Fibroblast of lung (primary cell): Measurements from ENCODE around the gene C14orf119. TPM values are rescaled to one million over a fixed set of nuclear protein-coding genes. Genes with fewer than 3 reads are reported as not detected.

Source experiments
- DNase-seq, 2 donors: peaks; one replicate each; pipeline versions ENCODE4 v3.0.0 to v3.0.0-alpha.2; 2010; ENCODE audit warnings: low read depth in 2 of 2
- H2AFZ ChIP-seq: 2 replicates; pipeline ENCODE4 v1.5.1; 2012; ENCODE audit warnings: low read length, control low read depth, inconsistent platforms
- H3K27ac ChIP-seq: 2 replicates; pipeline ENCODE4 v1.5.1; 2011; ENCODE audit warnings: low read length, control low read depth; ENCODE audit not compliant: insufficient read depth
- H3K27me3 ChIP-seq: 2 replicates; pipeline ENCODE4 v1.5.1; 2011; ENCODE audit warnings: mild to moderate bottlenecking, low read length; ENCODE audit not compliant: control insufficient read depth, insufficient read depth
- H3K36me3 ChIP-seq: 2 replicates; pipeline ENCODE4 v1.5.1; 2011; ENCODE audit warnings: low read length; ENCODE audit not compliant: control insufficient read depth, insufficient read depth
- H3K4me1 ChIP-seq: 2 replicates; pipeline ENCODE4 v1.5.1; 2011; ENCODE audit warnings: low read length; ENCODE audit not compliant: control insufficient read depth, insufficient read depth; ENCODE audit errors: extremely low read depth
- H3K4me2 ChIP-seq: 2 replicates; pipeline ENCODE4 v1.5.1; 2011; ENCODE audit warnings: low read length, control low read depth; ENCODE audit not compliant: insufficient read depth; ENCODE audit errors: extremely low read depth
- H3K4me3 ChIP-seq, 4 experiments: fragments of 200-600 bp in 1 of 4; sonication (generic) in 1 of 4; replicated peaks in 1 of 4; 2 replicates each; pipeline ENCODE4 v1.5.1; 2011 to 2016; ENCODE audit warnings: low read length in 4 of 4, low read depth in 3 of 4, mild to moderate bottlenecking in 3 of 4, control low read depth in 2 of 4, inconsistent platforms in 1 of 4, mixed read lengths in 1 of 4; ENCODE audit not compliant: insufficient read depth in 1 of 4; ENCODE audit errors: control extremely low read depth in 1 of 4
- H3K79me2 ChIP-seq: 2 replicates; pipeline ENCODE4 v1.5.1; 2012; ENCODE audit warnings: mild to moderate bottlenecking, low read length, inconsistent platforms; ENCODE audit not compliant: control insufficient read depth, insufficient read depth
- H3K9ac ChIP-seq: 2 replicates; pipeline ENCODE4 v1.5.1; 2011; ENCODE audit warnings: mild to moderate bottlenecking, low read length, control low read depth; ENCODE audit not compliant: insufficient read depth
- H3K9me3 ChIP-seq: 2 replicates; pipeline ENCODE4 v1.5.1; 2012; ENCODE audit warnings: low read depth, low read length; ENCODE audit not compliant: control insufficient read depth, insufficient read depth
- H4K20me1 ChIP-seq: 2 replicates; pipeline ENCODE4 v1.5.1; 2011; ENCODE audit warnings: low read length; ENCODE audit not compliant: control insufficient read depth, insufficient read depth; ENCODE audit errors: extremely low read depth
- EZH2 ChIP-seq: IDR thresholded peaks from 2 replicates; pipeline ENCODE4 v1.5.1; 2012; ENCODE audit warnings: low read length, control low read depth, mild to moderate bottlenecking; ENCODE audit errors: missing control alignments
- polyA plus RNA-seq, 2 donors: library from polyadenylated mRNA; depleted of rRNA in 1 of 2; stranded (reverse) in 1 of 2; unstranded in 1 of 2; fragments of >200 nt; gene quantifications; 2 replicates each; pipeline ENCODE4 v1.2.1, GENCODE V29; 2011 to 2012; ENCODE audit warnings: missing spikeins in 1 of 2
- total RNA-seq: library from RNA; depleted of rRNA; stranded (reverse); fragments of >200 nt; gene quantifications from 2 replicates; pipeline ENCODE4 v1.2.1, GENCODE V29; 2014
- TF ChIP-seq, protein P1 (sequence below), 2 donors: IDR thresholded peaks in 1 of 2; conservative IDR thresholded peaks in 1 of 2; 1 replicate in 1 of 2; 2 replicates in 1 of 2; pipeline ENCODE4 v1.5.1; 2011 to 2012; ENCODE audit warnings: low read length in 2 of 2, control low read depth in 1 of 2, inconsistent platforms in 1 of 2, low read depth in 1 of 2, mild to moderate bottlenecking in 1 of 2

C14orf119 gene
- total and polyA plus RNA-seq, 2 donors (not counting 1 experiment from before 2014, with no cell fraction given): 55.0 to 115 TPM

DNA sequence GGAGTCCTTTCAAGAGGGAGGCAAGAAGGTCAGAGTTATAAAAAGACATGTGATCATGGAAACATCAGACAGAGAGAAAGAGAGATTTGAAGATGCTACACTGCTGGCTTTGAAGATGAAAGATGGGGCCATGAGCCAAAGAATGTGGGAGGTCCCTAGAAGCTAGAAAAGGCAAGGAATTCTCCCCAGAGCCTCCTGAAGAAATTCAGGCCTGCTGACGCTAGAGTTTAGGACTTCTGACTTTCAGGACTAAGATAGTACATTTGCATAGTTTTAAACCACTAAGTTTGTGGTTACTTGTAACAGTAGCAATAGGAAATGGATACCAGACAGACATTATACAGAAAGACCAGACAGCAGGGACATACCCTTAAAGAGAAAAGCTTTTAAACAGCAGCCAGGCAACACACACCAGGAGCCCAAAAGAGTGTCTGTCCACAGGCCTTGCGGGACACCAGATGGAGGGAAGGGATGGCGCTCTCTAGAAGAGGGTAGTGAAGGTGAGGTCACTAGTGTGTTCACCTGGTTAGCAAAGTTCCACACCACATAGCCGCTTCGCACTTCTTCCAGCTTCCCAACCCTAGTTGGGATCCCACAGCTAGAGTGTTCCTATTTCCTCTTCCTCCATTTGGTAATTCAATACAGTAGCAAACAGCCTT is 53.4 kb downstream of the C14orf119 start:
- Histone ChIP-seq H3K9ac (no peak overlapping the region), H3K79me2 (no peaks in the 10 kb centered on the region), H3K4me2 (no peak overlapping the region), H4K20me1 (no peaks in the 10 kb centered on the region), H3K4me1 (no peaks in the 10 kb centered on the region), H3K36me3 (no peaks in the 10 kb centered on the region), H2AFZ (no peak overlapping the region), H3K27me3 (no peaks in the 10 kb centered on the region), H3K27ac (no peak overlapping the region), H3K4me3 (no peak overlapping the region), H3K9me3 (no peaks in the 10 kb centered on the region)
- TF ChIP-seq EZH2: no peak
- TF ChIP-seq, protein P1, sequence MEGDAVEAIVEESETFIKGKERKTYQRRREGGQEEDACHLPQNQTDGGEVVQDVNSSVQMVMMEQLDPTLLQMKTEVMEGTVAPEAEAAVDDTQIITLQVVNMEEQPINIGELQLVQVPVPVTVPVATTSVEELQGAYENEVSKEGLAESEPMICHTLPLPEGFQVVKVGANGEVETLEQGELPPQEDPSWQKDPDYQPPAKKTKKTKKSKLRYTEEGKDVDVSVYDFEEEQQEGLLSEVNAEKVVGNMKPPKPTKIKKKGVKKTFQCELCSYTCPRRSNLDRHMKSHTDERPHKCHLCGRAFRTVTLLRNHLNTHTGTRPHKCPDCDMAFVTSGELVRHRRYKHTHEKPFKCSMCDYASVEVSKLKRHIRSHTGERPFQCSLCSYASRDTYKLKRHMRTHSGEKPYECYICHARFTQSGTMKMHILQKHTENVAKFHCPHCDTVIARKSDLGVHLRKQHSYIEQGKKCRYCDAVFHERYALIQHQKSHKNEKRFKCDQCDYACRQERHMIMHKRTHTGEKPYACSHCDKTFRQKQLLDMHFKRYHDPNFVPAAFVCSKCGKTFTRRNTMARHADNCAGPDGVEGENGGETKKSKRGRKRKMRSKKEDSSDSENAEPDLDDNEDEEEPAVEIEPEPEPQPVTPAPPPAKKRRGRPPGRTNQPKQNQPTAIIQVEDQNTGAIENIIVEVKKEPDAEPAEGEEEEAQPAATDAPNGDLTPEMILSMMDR (conservative IDR thresholded peaks at IDR 0.05 in 1 of 2, IDR thresholded peaks at IDR 0.05 in 1 of 2; ENCODE audit: low read depth in 1 of 2, low read length in 2 of 2): no peak
- DNase-seq: peak in 1 of 2 donors; percentile 38

DNA sequence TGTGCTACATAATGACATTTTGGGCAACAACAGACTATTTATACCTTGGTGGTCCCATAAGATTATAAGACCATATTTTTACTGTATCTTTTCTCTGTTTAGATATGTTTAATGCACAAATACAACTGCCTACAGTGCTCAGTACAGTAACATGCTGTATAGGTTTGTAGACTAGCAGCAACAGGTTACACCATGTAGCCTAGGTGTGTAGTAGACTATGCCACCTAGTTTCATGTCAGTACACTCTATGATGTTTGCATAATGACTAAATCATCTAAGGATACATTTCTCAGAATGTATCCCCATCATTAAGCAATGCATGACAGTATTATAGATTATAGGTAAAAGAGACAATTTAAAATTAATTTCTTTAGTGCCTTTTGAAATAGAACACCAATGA is 54.4 kb downstream of the C14orf119 start:
- Histone ChIP-seq H4K20me1 (no peaks in the 10 kb centered on the region), H3K36me3 (no peaks in the 10 kb centered on the region), H3K79me2 (no peaks in the 10 kb centered on the region), H3K4me1 (peaks cover 4% of the 10 kb centered on the region), H2AFZ (no peak overlapping the region), H3K9ac (no peak overlapping the region), H3K27ac (no peak overlapping the region), H3K4me3 (no peak overlapping the region), H3K27me3 (no peaks in the 10 kb centered on the region), H3K4me2 (no peak overlapping the region), H3K9me3 (no peaks in the 10 kb centered on the region)
- no peak for DNase-seq
- TF ChIP-seq, protein P1 (conservative IDR thresholded peaks at IDR 0.05 in 1 of 2, IDR thresholded peaks at IDR 0.05 in 1 of 2; ENCODE audit: low read depth in 1 of 2, low read length in 2 of 2): no peak
- TF ChIP-seq EZH2: no peak

Other genes with a start within 250 kb of the C14orf119 start
- gene LRP10, start 223.8 kb upstream of the C14orf119 start, total RNA-seq: 71.9 and 95.5 TPM in 2 replicates
- 100 and 130 TPM in 2 replicates for gene LRP10, start 223.8 kb upstream of the C14orf119 start, polyA plus RNA-seq
- gene REM2, start 212.3 kb upstream of the C14orf119 start, total RNA-seq: 0.17 and 0.26 TPM in 2 replicates
- gene REM2, start 212.3 kb upstream of the C14orf119 start, polyA plus RNA-seq: 0.02 and 0.06 TPM in 2 replicates
- 44.9 and 51.0 TPM in 2 replicates for gene RBM23, start 176.4 kb upstream of the C14orf119 start, total RNA-seq
- gene RBM23, start 176.4 kb upstream of the C14orf119 start, polyA plus RNA-seq: 85.0 and 85.3 TPM in 2 replicates
- 50.3 and 54.8 TPM in 2 replicates for gene PRMT5, start 166.1 kb upstream of the C14orf119 start, total RNA-seq
- gene PRMT5, start 166.1 kb upstream of the C14orf119 start, polyA plus RNA-seq: 91.7 and 136 TPM in 2 replicates
- 47.9 and 53.9 TPM in 2 replicates for gene HAUS4, start 138.4 kb upstream of the C14orf119 start, total RNA-seq
- gene HAUS4, start 138.4 kb upstream of the C14orf119 start, polyA plus RNA-seq: 21.9 and 25.8 TPM in 2 replicates
- 57.0 and 84.9 TPM in 2 replicates for gene AJUBA, start 113.0 kb upstream of the C14orf119 start, total RNA-seq
- 26.1 and 41.3 TPM in 2 replicates for gene AJUBA, start 113.0 kb upstream of the C14orf119 start, polyA plus RNA-seq
- 10.5 and 13.0 TPM in 2 replicates for gene C14orf93, start 85.4 kb upstream of the C14orf119 start, total RNA-seq
- 4.8 and 5.4 TPM in 2 replicates for gene C14orf93, start 85.4 kb upstream of the C14orf119 start, polyA plus RNA-seq
- 166 and 204 TPM in 2 replicates for gene PSMB5, start 60.6 kb upstream of the C14orf119 start, total RNA-seq
- gene PSMB5, start 60.6 kb upstream of the C14orf119 start, polyA plus RNA-seq: 237 and 276 TPM in 2 replicates
- under 0.01 TPM in 1 of 2 replicates, not detected in the other for gene PSMB11, start 53.3 kb upstream of the C14orf119 start, total RNA-seq
- not detected in 2 replicates for gene PSMB11, start 53.3 kb upstream of the C14orf119 start, polyA plus RNA-seq
- 5.6 and 6.2 TPM in 2 replicates for gene CDH24, start 38.0 kb upstream of the C14orf119 start, total RNA-seq
- gene CDH24, start 38.0 kb upstream of the C14orf119 start, polyA plus RNA-seq: 5.0 and 6.5 TPM in 2 replicates
- gene ACIN1, start 369 bp upstream of the C14orf119 start, total RNA-seq: 58.3 and 75.1 TPM in 2 replicates
- gene ACIN1, start 369 bp upstream of the C14orf119 start, polyA plus RNA-seq: 94.0 and 101 TPM in 2 replicates
- 0.17 and 1.0 TPM in 2 replicates for gene CIROP, start 9.5 kb downstream of the C14orf119 start, total RNA-seq
- gene CIROP, start 9.5 kb downstream of the C14orf119 start, polyA plus RNA-seq: 0.09 and 0.61 TPM in 2 replicates
- gene CEBPE, start 23.8 kb downstream of the C14orf119 start, total RNA-seq: not detected in 2 replicates
- not detected in 2 replicates for gene CEBPE, start 23.8 kb downstream of the C14orf119 start, polyA plus RNA-seq
- 5.1 and 10.2 TPM in 2 replicates for gene SLC7A8, start 88.2 kb downstream of the C14orf119 start, total RNA-seq
- gene SLC7A8, start 88.2 kb downstream of the C14orf119 start, polyA plus RNA-seq: 1.4 and 12.6 TPM in 2 replicates
- gene RNF212B, start 142.4 kb downstream of the C14orf119 start, total RNA-seq: not detected in 2 replicates
- gene RNF212B, start 142.4 kb downstream of the C14orf119 start, polyA plus RNA-seq: not detected in 2 replicates
- 3.3 and 4.6 TPM in 2 replicates for gene HOMEZ, start 190.6 kb downstream of the C14orf119 start, total RNA-seq
- 7.9 and 9.1 TPM in 2 replicates for gene HOMEZ, start 190.6 kb downstream of the C14orf119 start, polyA plus RNA-seq
- 2.6 TPM in 2 replicates for gene PPP1R3E, start 207.4 kb downstream of the C14orf119 start, total RNA-seq
- gene PPP1R3E, start 207.4 kb downstream of the C14orf119 start, polyA plus RNA-seq: 3.3 and 6.0 TPM in 2 replicates
- 17.2 and 25.4 TPM in 2 replicates for gene BCL2L2, start 211.3 kb downstream of the C14orf119 start, total RNA-seq
- gene BCL2L2, start 211.3 kb downstream of the C14orf119 start, polyA plus RNA-seq: 18.0 and 24.7 TPM in 2 replicates
- gene PABPN1, start 226.0 kb downstream of the C14orf119 start, total RNA-seq: 59.1 and 73.2 TPM in 2 replicates
- 152 and 158 TPM in 2 replicates for gene PABPN1, start 226.0 kb downstream of the C14orf119 start, polyA plus RNA-seq